GM23248 (cell line): ENCODE data around the gene RAD51B.

Experiments used
- EZH2 ChIP-seq: fragments of 200-600 bp; sonication (generic); IDR thresholded peaks from 2 replicates; pipeline ENCODE4 v1.6.1; 2018; ENCODE audit warnings: antibody characterized with exemption, mild to moderate bottlenecking; ENCODE audit not compliant: insufficient read depth, poor library complexity, severe bottlenecking
- EZH2phosphoT487 ChIP-seq: fragments of 200-600 bp; sonication (generic); IDR thresholded peaks from 2 replicates; pipeline ENCODE4 v1.6.1; 2018; ENCODE audit warnings: antibody characterized with exemption, moderate library complexity, mild to moderate bottlenecking, low read depth; ENCODE audit not compliant: insufficient read depth

DNA sequence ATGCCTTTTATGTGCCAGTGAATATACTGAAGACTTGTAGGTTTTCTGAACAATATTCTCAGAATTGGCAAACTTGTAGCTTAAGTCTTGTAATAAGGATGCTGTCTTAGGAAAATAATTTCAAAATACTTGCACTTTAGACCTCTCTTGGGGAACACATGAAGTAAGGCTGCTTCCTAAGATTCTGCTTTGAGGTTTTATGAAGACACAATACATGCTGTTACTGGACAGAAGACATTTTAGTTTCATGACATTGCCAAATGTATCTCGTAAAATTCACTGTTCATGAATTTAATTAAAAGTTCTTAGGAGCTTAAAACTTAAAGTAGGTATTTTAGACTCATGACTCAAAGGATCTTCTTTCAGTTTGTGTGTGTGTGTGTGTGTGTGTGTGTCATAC, 80.7 kb downstream of the RAD51B start:
- no peak for TF ChIP-seq EZH2
- no peak for TF ChIP-seq EZH2phosphoT487
